K562 (cell line): ENCODE results near the gene PDE2A. TPM values are rescaled to one million over a fixed set of nuclear protein-coding genes. Genes with fewer than 3 reads are reported as not detected.

Experiments used
- ATAC-seq: fragments of 200-7000 bp; cut with Tn5 transposase; 3 replicates; pipeline ENCODE4 v1.9.1; 2020; ENCODE audit warnings: moderate library complexity
- BruUV-seq: library from RNA; stranded (reverse); fragments of 400-500 nt; replicated peaks from 2 replicates; lab custom pipeline; 2021; lab: Mats Ljungman, UMichigan
- CTCF ChIA-PET: fragments of 300-600 bp; formaldehyde crosslinking; extraction: SDS; loops from one replicate; lab custom pipeline; 2021; ENCODE audit warnings: low intra/inter-chr PET ratio; lab: Yijun Ruan, JAX
- POLR2A ChIA-PET: fragments of 300-600, 350-650 bp; sonication (Branson Sonifier 250); formaldehyde crosslinking; extraction: SDS; loops from one replicate; lab custom pipeline; 2021; ENCODE audit warnings: antibody characterized with exemption, inconsistent platforms; lab: Yijun Ruan, JAX
- DNase-seq, 4 experiments: peaks; one replicate each; pipeline versions ENCODE4 v3.0.0 to v3.0.0-alpha.2; 2011 to 2018; ENCODE audit warnings: low spot score in 3 of 4, mixed read lengths in 3 of 4; ENCODE audit errors: extremely low read depth in 1 of 4
- FAIRE-seq: peaks from 2 replicates; lab custom pipeline; 2011; peaks lifted over from hg19 to GRCh38; lab: Jason Lieb, UNC
- H2AFZ ChIP-seq: 2 replicates; pipeline ENCODE4 v1.6.0; 2011; ENCODE audit warnings: low read depth, low read length, control low read depth, inconsistent platforms
- H3K27ac ChIP-seq: fragments of 200-600 bp; 3 replicates; pipeline ENCODE4 v1.8.0; 2011; ENCODE audit warnings: low read depth, mild to moderate bottlenecking, control low read depth, inconsistent platforms, low read length, moderate library complexity, mixed read lengths; ENCODE audit errors: extremely low read depth
- H3K27me3 ChIP-seq, 2 experiments: fragments of 300-600 bp in 1 of 2; 2 replicates in 1 of 2; 3 replicates in 1 of 2; pipeline versions ENCODE4 v1.6.0 to v1.8.0; 2011; ENCODE audit warnings: inconsistent platforms in 2 of 2, low read length in 2 of 2, mild to moderate bottlenecking in 1 of 2, mixed read lengths in 1 of 2, moderate library complexity in 1 of 2; ENCODE audit not compliant: control insufficient read depth in 2 of 2, insufficient read depth in 2 of 2
- H3K36me3 ChIP-seq: fragments of 300-600 bp; 3 replicates; pipeline ENCODE4 v1.8.0; 2011; ENCODE audit warnings: mild to moderate bottlenecking, low read length, inconsistent platforms; ENCODE audit not compliant: control insufficient read depth, insufficient read depth
- H3K4me1 ChIP-seq, 2 experiments: fragments of 200-600 bp in 1 of 2; replicated peaks in 1 of 2; 2 replicates in 1 of 2; 3 replicates in 1 of 2; pipeline versions ENCODE4 v1.5.1 to v1.8.0; 2011; ENCODE audit warnings: inconsistent platforms in 2 of 2, low read length in 2 of 2, mild to moderate bottlenecking in 1 of 2, mixed read lengths in 1 of 2, moderate library complexity in 1 of 2; ENCODE audit not compliant: control insufficient read depth in 2 of 2, insufficient read depth in 2 of 2
- H3K4me2 ChIP-seq: 2 replicates; pipeline ENCODE4 v1.6.1; 2011; ENCODE audit warnings: low read length, control low read depth, inconsistent platforms, mixed read lengths; ENCODE audit not compliant: insufficient read depth
- H3K4me3 ChIP-seq: fragments of 200-600 bp; sonication (generic), shearing (Covaris generic); 2 replicates; pipeline ENCODE4 v1.5.1; 2016; ENCODE audit warnings: control low read depth, inconsistent platforms
- H3K79me2 ChIP-seq: fragments of 200-600 bp; 3 replicates; pipeline ENCODE4 v1.8.0; 2011; ENCODE audit warnings: low read length, inconsistent platforms; ENCODE audit not compliant: control insufficient read depth, insufficient read depth
- H3K9ac ChIP-seq, 2 experiments: 2 replicates each; pipeline versions ENCODE4 v1.6.0 to v1.6.1; 2011; ENCODE audit warnings: low read depth in 2 of 2, low read length in 2 of 2, control low read depth in 1 of 2, inconsistent platforms in 1 of 2, mild to moderate bottlenecking in 1 of 2, mixed read lengths in 1 of 2; ENCODE audit not compliant: insufficient read depth in 1 of 2
- H3K9me1 ChIP-seq: one replicate; pipeline ENCODE4 v1.6.0; 2011; ENCODE audit warnings: inconsistent platforms, mild to moderate bottlenecking, low read length, moderate library complexity; ENCODE audit not compliant: control insufficient read depth, insufficient read depth
- H3K9me3 ChIP-seq: replicated peaks from 2 replicates; pipeline ENCODE4 v1.5.1; 2011; ENCODE audit warnings: low read depth, low read length, inconsistent platforms; ENCODE audit not compliant: control insufficient read depth, insufficient read depth
- H4K20me1 ChIP-seq: replicated peaks from 2 replicates; pipeline ENCODE4 v1.6.1; 2011; ENCODE audit warnings: low read length, inconsistent platforms, mixed read lengths; ENCODE audit not compliant: control insufficient read depth, insufficient read depth
- FOXJ3 ChIP-seq: sonication (generic); formaldehyde crosslinking; IDR thresholded peaks from 2 replicates; pipeline ENCODE4 v1.4.0; 2020; ENCODE audit warnings: mild to moderate bottlenecking, missing genetic modification reagents
- HNRNPLL ChIP-seq: fragments of 200-400 bp; formaldehyde crosslinking; IDR thresholded peaks from 2 replicates; pipeline ENCODE4 v1.6.1; 2017; ENCODE audit warnings: low read length, low read depth, mild to moderate bottlenecking; ENCODE audit not compliant: poor library complexity, severe bottlenecking
- MCM3 ChIP-seq: fragments of 450-650 bp; IDR thresholded peaks from 2 replicates; pipeline ENCODE4 v1.6.1; 2016
- PCBP2 ChIP-seq: fragments of 200-400 bp; formaldehyde crosslinking; IDR thresholded peaks from 2 replicates; pipeline ENCODE4 v1.6.1; 2018; ENCODE audit warnings: low read length, low read depth, mild to moderate bottlenecking, moderate library complexity; ENCODE audit not compliant: poor library complexity, severe bottlenecking
- POLR2H ChIP-seq: IDR thresholded peaks from 2 replicates; pipeline ENCODE4 v1.6.1; 2016; ENCODE audit warnings: missing genetic modification characterization, low read depth, mild to moderate bottlenecking, control low read depth, missing compliant biosample characterization, moderate library complexity
- SAFB ChIP-seq: fragments of 200-400 bp; formaldehyde crosslinking; IDR thresholded peaks from 2 replicates; pipeline ENCODE4 v1.6.1; 2017; ENCODE audit warnings: low read depth, low read length, borderline replicate concordance
- ZNF431 ChIP-seq: sonication (generic); formaldehyde crosslinking; IDR thresholded peaks from 2 replicates; pipeline ENCODE4 v1.8.0; 2022; ENCODE audit warnings: mild to moderate bottlenecking, missing genetic modification reagents
- ZNF695 ChIP-seq: fragments of 450-650 bp; formaldehyde crosslinking; IDR thresholded peaks from 2 replicates; pipeline ENCODE4 v1.4.0; 2020; ENCODE audit warnings: mild to moderate bottlenecking, moderate library complexity
- WGBS: fragments of 100-300 bp; shearing (Covaris generic); methylation state at CpG from one replicate; pipeline ENCODE4 v1.1.6; 2016; ENCODE audit warnings: low coverage, mixed read lengths; ENCODE audit not compliant: insufficient coverage; ENCODE audit errors: missing lambda C conversion rate; 5-methylcytosine and 5-hydroxymethylcytosine counted together
- in situ Hi-C: fragments of 300-500 bp; cut with MboI; formaldehyde crosslinking; loops from 4 replicates; pipeline ENCODE4 v1.15.0; 2018; ENCODE audit warnings: inconsistent platforms, mixed read lengths
- intact Hi-C: fragments of 100-400 bp; cut with micrococcal nuclease; formaldehyde crosslinking; loops from 2 replicates; pipeline ENCODE4 v1.14.2; 2022
- polyA plus RNA-seq, 8 experiments: library from polyadenylated mRNA; depleted of rRNA in 4 of 8; stranded (reverse) in 5 of 8; unstranded in 3 of 8; fragments of >200 nt; fragmentation: Nextera tagmentation in 2 of 8; fragmentation: Illumina TruSeq in 1 of 8; extraction: Ambion mirVana in 2 of 8; extraction: Trizol in 1 of 8; gene quantifications; 2 replicates each; pipeline versions ENCODE4 v1.2.1 to v1.2.3, GENCODE V29; 2011 to 2014; ENCODE audit warnings: inconsistent platforms in 1 of 8, missing spikeins in 1 of 8
- total RNA-seq, 7 experiments: library from RNA; depleted of rRNA in 6 of 7; stranded (reverse); fragments of >200 nt in 6 of 7; fragmentation: Illumina TruSeq in 2 of 7; extraction: Trizol in 2 of 7; gene quantifications; 2 replicates each; pipeline versions ENCODE4 v1.2.1 to v1.2.3, GENCODE V29; 2011 to 2021; ENCODE audit warnings: low replicate concordance in 1 of 7
- TF ChIP-seq, protein P1 (sequence below), 2 experiments: fragments of 250-450 bp in 1 of 2; fragments of 450-650 bp in 1 of 2; sonication (Bioruptor Pico) in 1 of 2; IDR thresholded peaks; 2 replicates each; pipeline versions ENCODE4 v1.6.1 to v1.8.0; 2016 to 2021; ENCODE audit warnings: mild to moderate bottlenecking in 2 of 2, moderate library complexity in 2 of 2, missing compliant biosample characterization in 1 of 2, missing genetic modification characterization in 1 of 2
- TF ChIP-seq, protein P2 (sequence below): fragments of 450-650 bp; IDR thresholded peaks from 2 replicates; pipeline ENCODE4 v1.6.1; 2017; ENCODE audit warnings: mild to moderate bottlenecking, moderate library complexity
- TF ChIP-seq, protein P3 (sequence below), 3 experiments: fragments of 200-800 bp in 1 of 3; fragments of 250-450 bp in 1 of 3; fragments of 450-650 bp in 1 of 3; sonication (Bioruptor Pico) in 1 of 3; sonication (Bioruptor generic) in 1 of 3; formaldehyde crosslinking in 1 of 3; IDR thresholded peaks; 2 replicates each; pipeline versions ENCODE4 v1.6.1 to v1.8.0; 2016 to 2022; ENCODE audit warnings: mild to moderate bottlenecking in 2 of 3, missing genetic modification characterization in 2 of 3, missing compliant biosample characterization in 1 of 3, moderate library complexity in 1 of 3
- TF ChIP-seq, protein P4 (sequence below): IDR thresholded peaks from 2 replicates; pipeline ENCODE4 v1.6.1; 2016; ENCODE audit warnings: missing genetic modification characterization, missing compliant biosample characterization

The PDE2A gene
- total and polyA plus RNA-seq, 9 of the 15 experiments (the other 6 are each of a cell fraction or from before 2014, with no cell fraction given), result 0.07 to 15.2 (median 1.6) TPM; not detected in 1

DNA sequence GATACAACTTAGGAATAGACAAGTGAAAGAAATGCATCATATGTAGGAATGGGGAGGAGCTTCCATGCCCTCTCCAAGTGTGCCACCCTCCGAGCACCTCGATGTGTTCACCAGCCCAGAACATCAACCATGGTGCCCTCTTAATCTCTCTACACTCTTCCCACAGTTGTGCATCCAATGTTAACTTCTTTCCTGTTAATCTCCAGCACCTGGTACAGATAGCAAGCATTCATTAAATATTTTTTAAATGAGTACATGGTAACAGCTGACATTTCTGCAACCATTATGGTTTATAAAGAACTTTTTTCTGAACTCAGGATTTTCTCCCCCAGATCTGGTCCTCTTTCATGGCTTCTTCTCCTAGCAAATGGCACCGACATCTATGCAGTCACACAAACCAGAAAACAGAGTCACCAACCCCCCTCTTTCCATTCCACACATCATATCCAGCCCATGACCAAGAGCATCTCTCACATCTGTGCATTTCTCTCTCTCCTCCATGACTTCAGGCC is 121.8 kb downstream of the PDE2A start:
- no peak for DNase-seq
- Histone ChIP-seq H4K20me1 (0 out of 2 replicates have a peak, but pooled peaks cover 6% of the 10 kb centered on the region), H3K27ac (no peak overlapping the region), H3K9me3 (no peaks in the 10 kb centered on the region), H2AFZ (no peak overlapping the region), H3K4me3 (no peak overlapping the region), H3K4me2 (no peak overlapping the region), H3K9ac (no peak overlapping the region), H3K9me1 (no peaks in the 10 kb centered on the region), H3K4me1 (no peaks in the 10 kb centered on the region), H3K79me2 (no peaks in the 10 kb centered on the region), H3K27me3 (peaks cover 27 to 43% of the 10 kb centered on the region in 2 experiments), H3K36me3 (no peaks in the 10 kb centered on the region)
- in situ Hi-C loops, result no loop called here
- no peak for ATAC-seq
- ChIA-PET CTCF (no interaction called here), POLR2A (no interaction called here)
- no TSS peak for BruUV-seq
- TF ChIP-seq POLR2H (no peak), HNRNPLL (no peak), SAFB (no peak), ZNF431 (CRISPR knock-in tag) (no peak), PCBP2 (no peak), FOXJ3 (no peak), ZNF695 (CRISPR knock-in tag) (no peak), MCM3 (no peak)
- TF ChIP-seq, protein P1, sequence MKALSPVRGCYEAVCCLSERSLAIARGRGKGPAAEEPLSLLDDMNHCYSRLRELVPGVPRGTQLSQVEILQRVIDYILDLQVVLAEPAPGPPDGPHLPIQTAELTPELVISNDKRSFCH (CRISPR knock-in tag; IDR thresholded peaks at IDR 0.05), result no peak
- TF ChIP-seq, protein P1 (tag; IDR thresholded peaks at IDR 0.05), result no peak
- TF ChIP-seq, protein P2, sequence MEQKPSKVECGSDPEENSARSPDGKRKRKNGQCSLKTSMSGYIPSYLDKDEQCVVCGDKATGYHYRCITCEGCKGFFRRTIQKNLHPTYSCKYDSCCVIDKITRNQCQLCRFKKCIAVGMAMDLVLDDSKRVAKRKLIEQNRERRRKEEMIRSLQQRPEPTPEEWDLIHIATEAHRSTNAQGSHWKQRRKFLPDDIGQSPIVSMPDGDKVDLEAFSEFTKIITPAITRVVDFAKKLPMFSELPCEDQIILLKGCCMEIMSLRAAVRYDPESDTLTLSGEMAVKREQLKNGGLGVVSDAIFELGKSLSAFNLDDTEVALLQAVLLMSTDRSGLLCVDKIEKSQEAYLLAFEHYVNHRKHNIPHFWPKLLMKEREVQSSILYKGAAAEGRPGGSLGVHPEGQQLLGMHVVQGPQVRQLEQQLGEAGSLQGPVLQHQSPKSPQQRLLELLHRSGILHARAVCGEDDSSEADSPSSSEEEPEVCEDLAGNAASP, result no peak
- TF ChIP-seq, protein P3, sequence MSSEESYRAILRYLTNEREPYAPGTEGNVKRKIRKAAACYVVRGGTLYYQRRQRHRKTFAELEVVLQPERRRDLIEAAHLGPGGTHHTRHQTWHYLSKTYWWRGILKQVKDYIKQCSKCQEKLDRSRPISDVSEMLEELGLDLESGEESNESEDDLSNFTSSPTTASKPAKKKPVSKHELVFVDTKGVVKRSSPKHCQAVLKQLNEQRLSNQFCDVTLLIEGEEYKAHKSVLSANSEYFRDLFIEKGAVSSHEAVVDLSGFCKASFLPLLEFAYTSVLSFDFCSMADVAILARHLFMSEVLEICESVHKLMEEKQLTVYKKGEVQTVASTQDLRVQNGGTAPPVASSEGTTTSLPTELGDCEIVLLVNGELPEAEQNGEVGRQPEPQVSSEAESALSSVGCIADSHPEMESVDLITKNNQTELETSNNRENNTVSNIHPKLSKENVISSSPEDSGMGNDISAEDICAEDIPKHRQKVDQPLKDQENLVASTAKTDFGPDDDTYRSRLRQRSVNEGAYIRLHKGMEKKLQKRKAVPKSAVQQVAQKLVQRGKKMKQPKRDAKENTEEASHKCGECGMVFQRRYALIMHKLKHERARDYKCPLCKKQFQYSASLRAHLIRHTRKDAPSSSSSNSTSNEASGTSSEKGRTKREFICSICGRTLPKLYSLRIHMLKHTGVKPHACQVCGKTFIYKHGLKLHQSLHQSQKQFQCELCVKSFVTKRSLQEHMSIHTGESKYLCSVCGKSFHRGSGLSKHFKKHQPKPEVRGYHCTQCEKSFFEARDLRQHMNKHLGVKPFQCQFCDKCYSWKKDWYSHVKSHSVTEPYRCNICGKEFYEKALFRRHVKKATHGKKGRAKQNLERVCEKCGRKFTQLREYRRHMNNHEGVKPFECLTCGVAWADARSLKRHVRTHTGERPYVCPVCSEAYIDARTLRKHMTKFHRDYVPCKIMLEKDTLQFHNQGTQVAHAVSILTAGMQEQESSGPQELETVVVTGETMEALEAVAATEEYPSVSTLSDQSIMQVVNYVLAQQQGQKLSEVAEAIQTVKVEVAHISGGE (CRISPR knock-in tag; IDR thresholded peaks at IDR 0.05), result no peak
- TF ChIP-seq, protein P4, sequence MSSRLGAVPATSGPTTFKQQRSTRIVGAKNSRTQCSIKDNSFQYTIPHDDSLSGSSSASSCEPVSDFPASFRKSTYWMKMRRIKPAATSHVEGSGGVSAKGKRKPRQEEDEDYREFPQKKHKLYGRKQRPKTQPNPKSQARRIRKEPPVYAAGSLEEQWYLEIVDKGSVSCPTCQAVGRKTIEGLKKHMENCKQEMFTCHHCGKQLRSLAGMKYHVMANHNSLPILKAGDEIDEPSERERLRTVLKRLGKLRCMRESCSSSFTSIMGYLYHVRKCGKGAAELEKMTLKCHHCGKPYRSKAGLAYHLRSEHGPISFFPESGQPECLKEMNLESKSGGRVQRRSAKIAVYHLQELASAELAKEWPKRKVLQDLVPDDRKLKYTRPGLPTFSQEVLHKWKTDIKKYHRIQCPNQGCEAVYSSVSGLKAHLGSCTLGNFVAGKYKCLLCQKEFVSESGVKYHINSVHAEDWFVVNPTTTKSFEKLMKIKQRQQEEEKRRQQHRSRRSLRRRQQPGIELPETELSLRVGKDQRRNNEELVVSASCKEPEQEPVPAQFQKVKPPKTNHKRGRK (tag), result no peak
- intact Hi-C loops, result no loop called here
- 0% methylated on average over 3 of the region's 3 CpGs for WGBS
- FAIRE-seq, result no peak
